Measurements from ENCODE around the gene SDHC.
"Not testable (repeated sequence)": the region's sequence is repeated elsewhere in the genome, so short reads cannot be mapped to it uniquely, and the experiment has no call there.

Gene SDHC

DNA sequence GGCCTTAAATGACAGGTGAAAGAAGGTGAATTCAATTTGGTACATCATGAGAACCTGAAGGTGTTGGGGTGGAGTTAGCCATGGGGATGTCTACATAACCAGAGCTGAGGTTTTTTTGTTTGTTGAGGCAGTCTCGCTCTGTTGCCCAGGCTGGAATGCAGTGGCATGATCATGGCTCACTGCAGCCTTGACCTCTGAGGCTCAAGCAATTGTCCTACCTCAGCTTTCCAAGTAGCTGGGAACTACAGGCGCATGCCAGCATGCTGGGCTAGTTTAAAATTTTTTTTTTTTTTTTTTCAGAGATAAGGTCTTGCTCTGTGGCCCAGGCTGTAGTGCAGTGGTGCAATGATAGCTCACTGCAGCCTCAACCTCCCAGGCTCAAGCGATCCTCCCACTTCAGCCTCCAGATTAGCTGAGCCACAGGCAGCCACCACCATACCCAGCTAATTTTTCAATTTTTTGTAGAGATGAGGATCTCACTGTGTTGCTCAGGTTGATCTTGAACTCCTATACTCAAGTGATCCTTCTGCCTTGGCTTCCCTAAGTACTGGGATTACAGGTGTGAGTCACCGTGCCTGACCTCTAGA is 2.5 kb upstream of the SDHC start:
- no peaks in the 10 kb centered on the region for H3K36me3 ChIP-seq
- H3K4me3 ChIP-seq (ENCODE audit: low read depth in 1 of 2, low read length in 1 of 2): no peak overlapping the region
- no peaks in the 10 kb centered on the region for H3K9me3 ChIP-seq
- H3K4me1 ChIP-seq (ENCODE audit: control insufficient read depth in 1 of 2, insufficient read depth in 1 of 2, low read depth in 1 of 2, low read length in 1 of 2): peaks cover 32 to 35% of the 10 kb centered on the region in 2 experiments
- no peaks in the 10 kb centered on the region for H3K27me3 ChIP-seq
- TF ChIP-seq, protein P1, sequence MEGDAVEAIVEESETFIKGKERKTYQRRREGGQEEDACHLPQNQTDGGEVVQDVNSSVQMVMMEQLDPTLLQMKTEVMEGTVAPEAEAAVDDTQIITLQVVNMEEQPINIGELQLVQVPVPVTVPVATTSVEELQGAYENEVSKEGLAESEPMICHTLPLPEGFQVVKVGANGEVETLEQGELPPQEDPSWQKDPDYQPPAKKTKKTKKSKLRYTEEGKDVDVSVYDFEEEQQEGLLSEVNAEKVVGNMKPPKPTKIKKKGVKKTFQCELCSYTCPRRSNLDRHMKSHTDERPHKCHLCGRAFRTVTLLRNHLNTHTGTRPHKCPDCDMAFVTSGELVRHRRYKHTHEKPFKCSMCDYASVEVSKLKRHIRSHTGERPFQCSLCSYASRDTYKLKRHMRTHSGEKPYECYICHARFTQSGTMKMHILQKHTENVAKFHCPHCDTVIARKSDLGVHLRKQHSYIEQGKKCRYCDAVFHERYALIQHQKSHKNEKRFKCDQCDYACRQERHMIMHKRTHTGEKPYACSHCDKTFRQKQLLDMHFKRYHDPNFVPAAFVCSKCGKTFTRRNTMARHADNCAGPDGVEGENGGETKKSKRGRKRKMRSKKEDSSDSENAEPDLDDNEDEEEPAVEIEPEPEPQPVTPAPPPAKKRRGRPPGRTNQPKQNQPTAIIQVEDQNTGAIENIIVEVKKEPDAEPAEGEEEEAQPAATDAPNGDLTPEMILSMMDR (IDR thresholded peaks at IDR 0.05): no peak
- H3K27ac ChIP-seq: no peak overlapping the region

DNA sequence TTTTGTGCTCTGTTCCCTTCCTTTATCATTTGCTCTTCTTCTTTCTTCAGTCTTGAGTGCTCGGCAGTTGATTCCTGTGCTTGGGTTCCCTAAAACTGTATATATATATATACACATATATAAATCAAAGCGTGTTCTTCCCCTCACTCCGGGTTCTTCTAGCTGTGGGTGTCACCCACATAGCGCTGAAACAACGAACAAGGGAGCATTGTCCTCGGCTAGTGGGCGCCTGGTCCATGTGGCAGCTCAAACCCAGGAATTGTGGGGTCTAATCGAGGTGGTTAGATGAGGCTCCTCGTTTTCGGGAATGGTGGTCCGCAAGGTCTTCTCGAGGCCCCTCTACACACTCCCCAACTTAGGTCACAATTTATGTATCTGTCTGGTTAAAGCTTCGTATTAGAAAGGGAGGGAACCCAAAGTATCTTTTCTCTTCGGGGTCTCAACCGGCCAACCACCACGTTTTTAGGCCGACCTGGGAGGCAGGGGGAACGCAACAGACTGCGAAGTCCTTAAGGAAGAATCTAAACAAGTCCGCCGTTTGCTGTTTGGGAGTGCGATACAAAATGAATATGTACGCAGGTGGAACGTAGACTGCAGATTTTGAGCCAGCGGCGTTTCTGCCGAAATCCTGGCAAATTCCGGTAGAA is 504 bp upstream of the SDHC start:
- H3K27me3 ChIP-seq: no peaks in the 10 kb centered on the region
- peaks cover 1% of the 10 kb centered on the region for H3K36me3 ChIP-seq
- peaks cover 15 to 16% of the 10 kb centered on the region in 2 experiments for H3K4me1 ChIP-seq (ENCODE audit: control insufficient read depth in 1 of 2, insufficient read depth in 1 of 2, low read depth in 1 of 2, low read length in 1 of 2)
- peak overlapping the region; percentile 94 for H3K27ac ChIP-seq
- peak overlapping the region; percentile 63 to 83 for H3K4me3 ChIP-seq (ENCODE audit: low read depth in 1 of 2, low read length in 1 of 2)
- no peaks in the 10 kb centered on the region for H3K9me3 ChIP-seq
- TF ChIP-seq, protein P1 (IDR thresholded peaks at IDR 0.05): no peak

DNA sequence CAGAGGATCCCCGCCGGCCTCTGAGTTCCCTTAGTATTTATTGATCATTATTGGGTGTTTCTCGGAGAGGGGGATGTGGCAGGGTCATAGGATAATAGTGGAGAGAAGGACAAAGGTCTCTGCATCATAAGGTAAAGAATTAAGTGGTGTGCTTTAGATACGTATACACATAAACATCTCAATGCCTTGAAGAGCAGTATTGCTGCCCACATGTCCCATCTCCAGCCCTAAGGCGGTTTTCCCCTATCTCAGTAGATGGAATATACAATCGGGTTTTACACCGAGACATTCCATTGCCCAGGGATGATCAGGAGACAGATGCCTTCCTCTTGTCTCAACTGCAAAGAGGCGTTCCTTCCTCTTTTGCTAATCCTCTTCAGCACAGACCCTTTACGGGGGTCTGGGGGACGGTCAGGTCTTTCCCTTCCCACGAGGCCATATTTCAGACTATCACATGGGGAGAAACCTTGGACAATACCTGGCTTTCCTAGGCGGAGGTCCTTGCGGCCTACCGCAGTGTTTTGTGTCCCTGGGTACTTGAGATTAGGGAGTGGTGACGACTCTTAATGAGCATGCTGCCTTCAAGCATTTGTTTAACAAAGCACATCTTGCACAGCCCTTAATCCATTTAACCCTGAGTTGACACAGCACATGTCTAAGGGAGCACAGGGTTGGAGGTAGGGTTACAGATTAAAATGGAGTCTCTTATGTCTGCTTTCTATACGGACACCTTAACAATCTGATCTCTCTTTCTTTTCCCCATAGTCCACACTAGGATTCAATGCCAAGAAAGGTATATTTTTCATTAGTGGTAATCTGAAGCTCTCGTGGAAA is 1.9 kb downstream of the SDHC start:
- not testable (repeated sequence) for H3K27ac ChIP-seq; H3K9me3 ChIP-seq; H3K27me3 ChIP-seq; H3K4me3 ChIP-seq (ENCODE audit: low read depth in 1 of 2, low read length in 1 of 2); H3K36me3 ChIP-seq
- H3K4me1 ChIP-seq (ENCODE audit: control insufficient read depth in 1 of 2, insufficient read depth in 1 of 2, low read depth in 1 of 2, low read length in 1 of 2): peaks cover 15 to 16% of the 10 kb centered on the region in 2 experiments

- Histone ChIP-seq H3K27me3 (no peaks in the 10 kb centered on the region), H3K36me3 (peaks cover 47% of the 10 kb centered on the region), H3K4me1 (ENCODE audit: control insufficient read depth in 1 of 2, insufficient read depth in 1 of 2, low read depth in 1 of 2, low read length in 1 of 2) (no peaks in the 10 kb centered on the region), H3K4me3 (ENCODE audit: low read depth in 1 of 2, low read length in 1 of 2) (no peak overlapping the region), H3K9me3 (no peaks in the 10 kb centered on the region), H3K27ac (no peak overlapping the region)
- TF ChIP-seq, protein P1 (IDR thresholded peaks at IDR 0.05): no peak
Measured at GRCh38 chr1:161324020-161324419, 9.8 kb downstream of the SDHC start.

DNA sequence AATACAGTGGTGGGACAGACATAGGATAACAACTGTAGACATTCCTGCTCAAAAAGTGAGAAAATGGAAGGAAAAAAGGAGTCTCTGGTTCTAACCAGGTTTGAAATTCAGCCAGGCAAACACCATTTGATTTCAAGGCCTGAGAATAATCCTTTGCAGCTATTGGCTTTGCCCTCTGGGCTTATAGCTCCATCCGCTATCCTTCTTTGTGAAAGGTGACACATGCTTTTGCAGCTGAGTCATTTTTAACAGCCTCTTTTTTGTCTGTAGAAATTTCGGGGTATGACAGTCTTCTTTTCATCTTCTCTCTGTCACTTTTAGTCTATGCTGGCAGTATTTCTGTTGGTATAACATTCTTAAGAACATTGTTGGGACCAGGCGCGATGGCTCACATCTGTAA is 16.2 kb downstream of the SDHC start:
- Histone ChIP-seq H3K27ac (no peak overlapping the region), H3K36me3 (peaks cover 90% of the 10 kb centered on the region), H3K4me3 (ENCODE audit: low read depth in 1 of 2, low read length in 1 of 2) (no peak overlapping the region), H3K4me1 (ENCODE audit: control insufficient read depth in 1 of 2, insufficient read depth in 1 of 2, low read depth in 1 of 2, low read length in 1 of 2) (no peaks in the 10 kb centered on the region), H3K9me3 (no peaks in the 10 kb centered on the region), H3K27me3 (no peaks in the 10 kb centered on the region)
- TF ChIP-seq, protein P1 (IDR thresholded peaks at IDR 0.05): no peak

DNA sequence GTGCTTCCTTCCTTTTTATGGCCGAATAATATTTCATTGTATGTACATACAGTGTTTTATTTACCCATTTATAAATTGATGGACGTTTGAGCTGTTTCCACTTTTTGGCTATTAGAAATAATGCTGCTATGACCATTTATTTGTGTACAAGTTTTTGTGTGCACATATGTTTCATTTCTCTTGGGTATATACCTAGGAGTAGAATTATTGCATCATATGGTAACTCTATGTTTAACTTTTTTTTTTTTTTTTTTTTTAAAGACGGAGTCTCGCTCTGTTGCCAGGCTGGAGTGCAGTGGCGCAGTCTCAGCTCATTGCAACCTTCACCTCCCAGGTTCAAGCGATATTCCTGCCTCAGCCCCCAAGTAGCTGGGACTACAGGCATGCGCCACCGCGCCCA is 19.0 kb downstream of the SDHC start:
- H3K36me3 ChIP-seq: peaks cover 78% of the 10 kb centered on the region

More for the DNA sequence above, 19.0 kb downstream of the SDHC start:
- no peaks in the 10 kb centered on the region for H3K27me3 ChIP-seq
- TF ChIP-seq, protein P1 (IDR thresholded peaks at IDR 0.05): no peak
- no peak overlapping the region for H3K27ac ChIP-seq
- no peak overlapping the region for H3K4me3 ChIP-seq (ENCODE audit: low read depth in 1 of 2, low read length in 1 of 2)
- H3K9me3 ChIP-seq: no peaks in the 10 kb centered on the region
- peaks cover 7 to 14% of the 10 kb centered on the region in 2 experiments for H3K4me1 ChIP-seq (ENCODE audit: control insufficient read depth in 1 of 2, insufficient read depth in 1 of 2, low read depth in 1 of 2, low read length in 1 of 2)
